AG10803 (cell line): ENCODE results near the gene ABCA8.

Experiments
- DNase-seq: peaks from one replicate; pipeline ENCODE4 v3.0.0; 2010; ENCODE audit warnings: low read depth
- H3K4me3 ChIP-seq: 2 replicates; pipeline ENCODE4 v1.5.1; 2011; ENCODE audit warnings: mild to moderate bottlenecking, low read length, control low read depth
- CTCF ChIP-seq: conservative IDR thresholded peaks from 2 replicates; pipeline ENCODE4 v1.5.1; 2011; ENCODE audit warnings: mild to moderate bottlenecking, low read length, control low read depth, inconsistent platforms

ABCA8 gene

GRCh38 chr17:68939195-68939594 lies 16.0 kb downstream of the ABCA8 start:
- DNase-seq, result no peak
- TF ChIP-seq CTCF, result no peak
- H3K4me3 ChIP-seq, result no peak overlapping the region

- no peak for DNase-seq
- no peak for TF ChIP-seq CTCF
- H3K4me3 ChIP-seq, result no peak overlapping the region
Measured at GRCh38 chr17:68937890-68938514, 17.2 kb downstream of the ABCA8 start.

- DNase-seq, result no peak
- TF ChIP-seq CTCF, result no peak
- H3K4me3 ChIP-seq, result no peak overlapping the region
Measured at GRCh38 chr17:68927516-68927915, 27.7 kb downstream of the ABCA8 start.

GRCh38 chr17:68924793-68925720 lies 30.1 kb downstream of the ABCA8 start:
- DNase-seq, result no peak
- H3K4me3 ChIP-seq, result no peak overlapping the region
- no peak for TF ChIP-seq CTCF

- H3K4me3 ChIP-seq, result no peak overlapping the region
- DNase-seq, result no peak
- no peak for TF ChIP-seq CTCF
Measured at GRCh38 chr17:68910789-68911431, 44.3 kb downstream of the ABCA8 start.

GRCh38 chr17:68910251-68910705 lies 44.9 kb downstream of the ABCA8 start:
- TF ChIP-seq CTCF, result no peak
- no peak for DNase-seq
- H3K4me3 ChIP-seq, result no peak overlapping the region
